Sigmoid colon (tissue), 4 donors: ENCODE measurements around the gene CDCA3.

Experiments used
- CTCF ChIP-seq, 4 experiments: fragments of 450-650 bp in 3 of 4; fragments of 200-600 bp in 1 of 4; IDR thresholded peaks; one replicate each; pipeline ENCODE4 v1.5.1; 2016 to 2019; ENCODE audit warnings: antibody characterized with exemption in 4 of 4, mild to moderate bottlenecking in 3 of 4, moderate library complexity in 2 of 4
- POLR2A ChIP-seq, 2 donors: fragments of 450-650 bp; IDR thresholded peaks; one replicate each; pipeline ENCODE4 v1.6.1; 2016; ENCODE audit warnings: antibody characterized with exemption in 2 of 2, mild to moderate bottlenecking in 2 of 2, moderate library complexity in 2 of 2
- POLR2AphosphoS5 ChIP-seq, 4 donors: sonication (generic); formaldehyde crosslinking; IDR thresholded peaks; one replicate each; pipeline ENCODE4 v1.6.1; 2017; ENCODE audit warnings: antibody characterized with exemption in 4 of 4

DNA sequence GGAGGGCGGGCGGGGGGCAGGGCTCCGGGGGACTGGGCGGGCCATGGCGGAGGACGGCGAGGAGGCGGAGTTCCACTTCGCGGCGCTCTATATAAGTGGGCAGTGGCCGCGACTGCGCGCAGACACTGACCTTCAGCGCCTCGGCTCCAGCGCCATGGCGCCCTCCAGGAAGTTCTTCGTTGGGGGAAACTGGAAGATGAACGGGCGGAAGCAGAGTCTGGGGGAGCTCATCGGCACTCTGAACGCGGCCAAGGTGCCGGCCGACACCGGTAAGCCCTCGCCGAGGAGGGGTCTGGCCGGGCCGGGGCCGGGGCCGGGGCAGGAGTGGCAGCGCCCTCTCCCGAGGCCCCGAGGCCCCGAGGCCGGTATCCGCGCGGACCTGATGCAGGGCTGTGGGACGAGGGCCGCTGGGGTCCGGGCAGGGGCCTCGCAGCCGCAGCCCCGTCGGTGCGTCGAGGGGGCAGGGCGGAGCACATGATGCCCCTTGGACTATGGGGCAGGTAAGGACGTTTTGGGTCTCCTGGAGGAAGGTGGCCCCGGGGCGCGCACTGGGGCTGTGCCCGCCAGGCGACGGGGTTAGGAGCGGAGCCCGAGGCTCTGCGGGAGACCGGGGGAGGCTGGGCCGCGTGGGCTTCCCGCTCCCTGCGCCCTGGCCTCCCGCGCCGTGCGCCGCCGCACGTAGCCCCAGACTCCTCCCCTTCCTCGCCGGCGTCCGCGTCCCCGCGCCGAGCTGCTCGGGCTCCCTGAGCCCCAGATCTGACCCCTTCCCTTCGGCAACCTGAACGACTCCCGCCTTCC lies 16.5 kb upstream of the CDCA3 start, which contains the start of gene TPI1:
- TF ChIP-seq CTCF (IDR thresholded peaks at IDR 0.05) (no peak), POLR2A (IDR thresholded peaks at IDR 0.05) (peak; percentile 96 to 98), POLR2AphosphoS5 (IDR thresholded peaks at IDR 0.05) (peak; percentile 99 to 100 (median 100))
